Lower lobe of right lung (tissue), 2 donors: Measurements from ENCODE around the gene TMEM123. TPM values are rescaled to one million over a fixed set of nuclear protein-coding genes. Genes with fewer than 3 reads are reported as not detected.

Experiments used
- ATAC-seq, 2 donors: fragments of 200-7000 bp; cut with Tn5 transposase; one replicate each; pipeline ENCODE4 v1.9.1; 2020 to 2022; ENCODE audit warnings: mild to moderate bottlenecking in 2 of 2, moderate library complexity in 2 of 2
- DNase-seq: peaks from one replicate; pipeline ENCODE4 v3.0.0-alpha.2; 2020
- H3K27ac ChIP-seq: fragments of 200-600 bp; one replicate; pipeline ENCODE4 v1.8.0; 2022
- H3K27me3 ChIP-seq: fragments of 200-600 bp; one replicate; pipeline ENCODE4 v1.8.0; 2022; ENCODE audit warnings: low read depth
- H3K36me3 ChIP-seq: fragments of 200-600 bp; one replicate; pipeline ENCODE4 v1.8.0; 2022; ENCODE audit warnings: mild to moderate bottlenecking
- H3K4me1 ChIP-seq: fragments of 200-600 bp; one replicate; pipeline ENCODE4 v1.8.0; 2022
- H3K4me3 ChIP-seq: fragments of 200-600 bp; one replicate; pipeline ENCODE4 v1.8.0; 2022; ENCODE audit warnings: mild to moderate bottlenecking
- H3K9me3 ChIP-seq: fragments of 200-600 bp; one replicate; pipeline ENCODE4 v1.8.0; 2022
- intact Hi-C: fragments of 100-400 bp; cut with DNase I; formaldehyde crosslinking; loops from one replicate; pipeline ENCODE4 v1.11.0; 2022
- total RNA-seq: library from RNA; stranded (reverse); fragmentation: NEBNext Ultra II Directional; extraction: Animal tissue kit (Norgen Biotek cat#: 25700); gene quantifications from one replicate; pipeline ENCODE4 v1.2.1, GENCODE V29; 2021
- TF ChIP-seq, protein P1 (sequence below): fragments of 200-600 bp; IDR thresholded peaks from one replicate; pipeline ENCODE4 v1.8.0; 2022; ENCODE audit warnings: antibody characterized with exemption, mild to moderate bottlenecking
- donor health status: DM: no; HTN: yes; CAD: no; lungs with severe emphysema.

Gene TMEM123
- total RNA-seq, 1 donor from 2014 or later: 199 TPM

DNA sequence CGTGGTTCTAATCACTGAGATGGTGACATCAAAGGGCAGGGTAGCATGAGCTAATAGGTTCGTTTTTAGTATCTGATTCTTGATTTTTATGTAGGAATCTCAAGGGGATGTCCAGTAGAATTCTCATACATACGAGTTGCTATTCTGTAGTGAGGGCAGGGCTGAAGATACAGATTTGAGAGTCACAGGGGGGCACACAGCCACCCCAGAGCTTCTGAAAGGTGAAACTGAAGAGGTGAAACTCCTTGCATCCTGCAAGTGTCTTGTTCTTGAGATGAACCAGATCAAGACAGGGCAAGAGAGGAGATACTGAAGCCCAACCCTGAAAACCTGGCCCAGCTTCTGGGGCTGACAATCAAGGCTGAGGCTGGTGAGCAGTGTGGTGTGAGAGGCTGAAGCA is 35.6 kb upstream of the TMEM123 start:
- no peak overlapping the region for H3K27ac ChIP-seq
- no peaks in the 10 kb centered on the region for H3K4me1 ChIP-seq
- ATAC-seq: no peak
- no peaks in the 10 kb centered on the region for H3K9me3 ChIP-seq
- no peaks in the 10 kb centered on the region for H3K36me3 ChIP-seq
- intact Hi-C loops: no loop called here
- TF ChIP-seq, protein P1, sequence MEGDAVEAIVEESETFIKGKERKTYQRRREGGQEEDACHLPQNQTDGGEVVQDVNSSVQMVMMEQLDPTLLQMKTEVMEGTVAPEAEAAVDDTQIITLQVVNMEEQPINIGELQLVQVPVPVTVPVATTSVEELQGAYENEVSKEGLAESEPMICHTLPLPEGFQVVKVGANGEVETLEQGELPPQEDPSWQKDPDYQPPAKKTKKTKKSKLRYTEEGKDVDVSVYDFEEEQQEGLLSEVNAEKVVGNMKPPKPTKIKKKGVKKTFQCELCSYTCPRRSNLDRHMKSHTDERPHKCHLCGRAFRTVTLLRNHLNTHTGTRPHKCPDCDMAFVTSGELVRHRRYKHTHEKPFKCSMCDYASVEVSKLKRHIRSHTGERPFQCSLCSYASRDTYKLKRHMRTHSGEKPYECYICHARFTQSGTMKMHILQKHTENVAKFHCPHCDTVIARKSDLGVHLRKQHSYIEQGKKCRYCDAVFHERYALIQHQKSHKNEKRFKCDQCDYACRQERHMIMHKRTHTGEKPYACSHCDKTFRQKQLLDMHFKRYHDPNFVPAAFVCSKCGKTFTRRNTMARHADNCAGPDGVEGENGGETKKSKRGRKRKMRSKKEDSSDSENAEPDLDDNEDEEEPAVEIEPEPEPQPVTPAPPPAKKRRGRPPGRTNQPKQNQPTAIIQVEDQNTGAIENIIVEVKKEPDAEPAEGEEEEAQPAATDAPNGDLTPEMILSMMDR: no peak
- DNase-seq: no peak
- no peak overlapping the region for H3K4me3 ChIP-seq
- H3K27me3 ChIP-seq: no peaks in the 10 kb centered on the region

DNA sequence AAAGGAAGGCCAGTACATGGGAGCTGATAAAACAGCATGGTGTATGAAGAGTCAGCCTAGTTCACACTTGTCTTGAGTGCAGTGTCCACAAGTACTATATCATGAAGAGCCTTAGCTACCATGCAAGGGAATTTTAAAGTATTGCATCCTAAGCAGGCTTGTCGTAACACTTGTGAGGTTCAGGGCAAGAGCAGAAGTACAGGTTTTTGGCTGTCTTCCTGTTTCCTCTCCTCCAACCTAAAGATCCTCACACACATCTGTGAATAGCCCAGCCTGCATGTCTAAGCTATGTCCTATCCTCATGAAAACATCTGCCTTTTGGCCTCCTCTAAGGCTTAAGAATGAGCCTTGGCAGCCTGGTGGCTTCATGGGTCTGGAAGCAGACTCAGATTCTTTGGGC is 34.6 kb upstream of the TMEM123 start:
- no peaks in the 10 kb centered on the region for H3K4me1 ChIP-seq
- no peaks in the 10 kb centered on the region for H3K36me3 ChIP-seq
- no peaks in the 10 kb centered on the region for H3K9me3 ChIP-seq
- ATAC-seq (no peak), DNase-seq (no peak)
- intact Hi-C loops: no loop called here
- H3K27ac ChIP-seq: no peak overlapping the region
- H3K4me3 ChIP-seq: no peak overlapping the region
- TF ChIP-seq, protein P1: no peak
- H3K27me3 ChIP-seq: no peaks in the 10 kb centered on the region

DNA sequence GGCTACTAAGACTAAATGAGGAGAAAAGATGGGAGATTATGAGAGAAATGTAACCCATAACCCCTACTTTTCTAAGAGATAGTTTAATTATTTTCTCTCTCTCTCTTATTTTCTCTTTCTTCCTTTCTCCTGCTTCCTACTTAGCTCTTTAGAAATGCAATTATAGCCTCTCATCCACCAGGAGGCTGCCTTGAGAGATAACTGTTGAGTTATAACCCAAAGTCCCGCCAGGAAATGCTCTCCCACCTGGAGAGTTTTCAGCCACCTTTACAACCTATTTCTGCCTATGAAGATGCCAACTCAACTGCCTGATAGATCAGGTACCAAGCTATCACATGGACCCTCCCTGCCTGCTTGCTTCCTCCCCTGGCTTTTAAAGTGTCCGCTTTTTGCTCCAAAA is 34.0 kb upstream of the TMEM123 start:
- H3K4me1 ChIP-seq: no peaks in the 10 kb centered on the region
- H3K9me3 ChIP-seq: no peaks in the 10 kb centered on the region
- ATAC-seq (no peak), DNase-seq (no peak)
- no peaks in the 10 kb centered on the region for H3K36me3 ChIP-seq
- intact Hi-C loops: no loop called here
- TF ChIP-seq, protein P1: no peak
- H3K27ac ChIP-seq: no peak overlapping the region
- H3K4me3 ChIP-seq: no peak overlapping the region
- H3K27me3 ChIP-seq: no peaks in the 10 kb centered on the region

DNA sequence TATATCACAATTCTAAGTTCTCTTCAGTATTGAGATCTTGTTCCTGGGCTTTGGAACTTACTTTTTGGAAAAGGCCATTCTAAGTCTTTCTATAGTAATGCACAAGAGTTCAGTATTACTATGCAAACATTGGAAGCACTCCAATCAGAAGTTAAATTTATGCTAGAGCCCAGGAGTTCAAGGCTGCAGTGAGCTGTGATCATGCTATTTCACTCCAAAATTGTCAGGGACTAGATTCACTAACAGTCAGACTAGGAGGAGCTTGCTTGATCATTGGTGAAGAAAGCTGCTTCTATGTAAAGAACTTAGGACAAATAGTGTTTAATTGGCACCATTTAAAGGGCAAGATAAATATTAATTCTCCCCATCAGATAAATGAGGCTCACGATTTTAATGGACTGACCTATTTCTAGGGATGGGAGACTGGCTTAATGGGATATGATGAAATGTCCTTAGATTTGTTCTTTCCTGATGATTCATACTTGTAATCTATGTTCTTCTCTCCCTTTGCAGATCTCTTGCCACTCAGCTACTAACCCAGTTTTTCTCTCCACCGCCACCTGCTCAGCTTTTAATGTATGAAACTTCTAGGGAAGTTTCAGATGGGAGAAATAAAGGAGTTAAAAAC is 32.6 kb upstream of the TMEM123 start:
- DNase-seq (no peak), ATAC-seq (no peak)
- Histone ChIP-seq H3K36me3 (no peaks in the 10 kb centered on the region), H3K27me3 (no peaks in the 10 kb centered on the region), H3K4me1 (no peaks in the 10 kb centered on the region), H3K9me3 (no peaks in the 10 kb centered on the region), H3K4me3 (no peak overlapping the region), H3K27ac (no peak overlapping the region)
- intact Hi-C loops: no loop called here
- TF ChIP-seq, protein P1: no peak

DNA sequence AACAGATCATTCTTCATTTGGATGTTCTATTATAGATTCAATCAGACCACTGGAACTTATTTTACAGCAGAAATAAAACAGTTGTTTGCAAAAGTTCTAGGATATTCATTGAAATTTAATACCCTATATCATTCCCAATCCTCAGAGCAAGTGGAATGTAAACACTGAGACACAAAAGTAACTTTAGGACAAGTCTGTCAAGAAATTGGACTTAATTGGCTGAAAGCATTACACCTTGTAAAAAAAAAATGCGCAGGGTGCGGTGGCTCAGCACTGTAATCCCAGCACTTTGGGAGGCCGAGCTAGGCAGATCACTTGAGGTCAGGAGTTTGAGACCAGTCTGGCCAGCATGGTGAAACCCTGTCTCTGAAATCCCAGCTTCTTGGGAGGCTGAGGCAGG is 29.9 kb upstream of the TMEM123 start:
- H3K36me3 ChIP-seq: no peaks in the 10 kb centered on the region
- H3K27me3 ChIP-seq: no peaks in the 10 kb centered on the region
- no peak overlapping the region for H3K27ac ChIP-seq
- H3K4me3 ChIP-seq: no peak overlapping the region
- TF ChIP-seq, protein P1: no peak
- H3K4me1 ChIP-seq: no peaks in the 10 kb centered on the region
- DNase-seq: no peak
- intact Hi-C loops: no loop called here
- ATAC-seq: no peak
- no peaks in the 10 kb centered on the region for H3K9me3 ChIP-seq

DNA sequence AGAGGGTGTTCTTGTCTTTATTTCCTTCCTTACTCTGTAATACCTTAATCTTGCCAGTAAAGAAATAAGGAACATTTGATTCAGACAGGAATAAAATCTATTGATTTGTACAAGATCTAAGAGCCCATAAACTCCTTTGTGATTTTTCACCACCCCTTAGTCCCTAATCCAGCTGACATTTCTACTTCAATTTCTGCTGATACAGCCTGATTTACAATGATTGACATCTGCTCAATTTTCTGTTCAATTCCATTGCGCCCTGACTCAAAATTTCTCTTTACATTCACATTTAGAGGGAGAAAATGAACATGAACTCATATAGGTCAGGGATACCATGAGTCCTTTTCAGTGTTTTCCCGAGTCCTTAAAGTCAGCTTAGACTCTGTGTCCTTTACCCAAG is 27.2 kb upstream of the TMEM123 start:
- ATAC-seq (no peak), DNase-seq (no peak)
- peaks cover 19% of the 10 kb centered on the region for H3K4me1 ChIP-seq
- H3K27ac ChIP-seq: no peak overlapping the region
- no peaks in the 10 kb centered on the region for H3K9me3 ChIP-seq
- no peaks in the 10 kb centered on the region for H3K36me3 ChIP-seq
- no peaks in the 10 kb centered on the region for H3K27me3 ChIP-seq
- TF ChIP-seq, protein P1: no peak
- no peak overlapping the region for H3K4me3 ChIP-seq
- intact Hi-C loops: no loop called here
